Measurements from ENCODE around the gene GPR87.

Gene GPR87

GRCh38 chr3:151307583-151308488, 8.8 kb downstream of the GPR87 start:
- Histone ChIP-seq H3K27me3 (ENCODE audit: insufficient read depth, low read depth, severe bottlenecking) (no peaks in the 10 kb centered on the region), H3K4me3 (ENCODE audit: low read depth, low read length) (no peak overlapping the region), H3K36me3 (no peaks in the 10 kb centered on the region), H3K9me3 (ENCODE audit: severe bottlenecking) (no peaks in the 10 kb centered on the region), H3K27ac (no peak overlapping the region)
- no peak for TF ChIP-seq CTCF (IDR thresholded peaks at IDR 0.05; ENCODE audit: low read depth, low read length)
- no peak for DNase-seq

DNA sequence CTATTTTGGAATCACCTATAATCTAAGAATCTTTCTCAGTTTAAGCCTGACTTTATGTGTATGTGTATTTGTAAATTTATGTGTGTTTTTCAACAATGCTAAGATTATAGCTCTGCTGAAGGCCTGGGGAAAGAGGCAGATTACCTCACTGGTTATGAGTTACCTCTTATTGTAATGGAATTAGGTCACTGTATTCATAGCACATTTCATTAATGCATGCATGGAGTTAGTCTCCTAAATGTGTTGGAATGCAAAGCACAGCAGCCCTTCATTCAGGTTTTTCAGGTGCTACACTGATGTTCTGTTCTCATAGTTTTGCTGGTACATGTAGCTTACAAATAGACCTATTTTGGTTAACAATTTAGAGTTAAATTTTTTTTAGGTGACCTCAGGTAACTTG, 9.5 kb downstream of the GPR87 start:
- Histone ChIP-seq H3K27me3 (ENCODE audit: insufficient read depth, low read depth, severe bottlenecking) (peaks cover 2% of the 10 kb centered on the region), H3K36me3 (no peaks in the 10 kb centered on the region), H3K27ac (no peak overlapping the region), H3K4me3 (ENCODE audit: low read depth, low read length) (no peak overlapping the region), H3K9me3 (ENCODE audit: severe bottlenecking) (no peaks in the 10 kb centered on the region)
- DNase-seq = no peak
- no peak for TF ChIP-seq CTCF (IDR thresholded peaks at IDR 0.05; ENCODE audit: low read depth, low read length)

GRCh38 chr3:151306168-151306810, 10.3 kb downstream of the GPR87 start:
- no peak for DNase-seq
- H3K27me3 ChIP-seq (ENCODE audit: insufficient read depth, low read depth, severe bottlenecking) = peaks cover 2% of the 10 kb centered on the region
- no peak for TF ChIP-seq CTCF (IDR thresholded peaks at IDR 0.05; ENCODE audit: low read depth, low read length)
- no peaks in the 10 kb centered on the region for H3K9me3 ChIP-seq (ENCODE audit: severe bottlenecking)
- no peak overlapping the region for H3K27ac ChIP-seq
- no peak overlapping the region for H3K4me3 ChIP-seq (ENCODE audit: low read depth, low read length)
- H3K36me3 ChIP-seq = no peaks in the 10 kb centered on the region

- Histone ChIP-seq H3K27ac (no peak overlapping the region), H3K4me3 (ENCODE audit: low read depth, low read length) (no peak overlapping the region), H3K27me3 (ENCODE audit: insufficient read depth, low read depth, severe bottlenecking) (peaks cover 2% of the 10 kb centered on the region), H3K9me3 (ENCODE audit: severe bottlenecking) (no peaks in the 10 kb centered on the region), H3K36me3 (no peaks in the 10 kb centered on the region)
- TF ChIP-seq CTCF (IDR thresholded peaks at IDR 0.05; ENCODE audit: low read depth, low read length) = no peak
- DNase-seq = no peak
Observed at GRCh38 chr3:151305775-151306151, 10.9 kb downstream of the GPR87 start.

DNA sequence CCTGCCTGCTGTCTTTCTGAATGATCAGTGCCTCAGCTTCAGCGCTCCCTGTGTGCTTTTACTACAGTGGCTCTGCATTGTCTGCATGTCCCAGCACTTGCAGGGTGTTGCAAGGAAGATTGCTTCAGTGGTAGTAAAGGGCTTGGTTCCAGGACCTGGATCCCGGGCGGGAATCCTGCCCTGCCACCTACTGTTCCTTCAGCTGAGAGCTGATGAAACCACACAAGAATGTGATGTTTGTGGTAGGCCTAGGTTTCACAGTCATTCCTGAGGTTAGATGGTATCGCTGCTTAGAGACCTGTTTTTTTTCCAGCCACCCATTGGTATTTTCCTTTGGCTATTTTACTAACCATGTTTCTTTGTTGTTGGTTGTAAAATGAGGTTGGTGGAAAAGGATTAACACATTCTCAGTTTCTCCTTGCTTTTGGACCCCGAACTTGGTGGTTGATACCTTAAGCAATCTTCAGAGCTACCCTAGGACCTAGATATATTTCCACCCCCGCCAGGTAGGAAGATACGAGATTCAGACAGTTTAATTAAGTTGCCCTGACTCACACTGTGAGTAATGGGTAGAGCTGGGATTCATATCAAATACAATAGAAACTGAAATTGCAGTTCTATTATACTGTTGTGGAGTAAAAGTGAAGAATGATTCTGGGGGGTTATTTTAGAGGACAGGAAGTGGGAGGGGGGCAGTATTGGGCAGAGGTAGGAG, 11.4 kb downstream of the GPR87 start:
- H3K36me3 ChIP-seq = no peaks in the 10 kb centered on the region
- no peak for DNase-seq
- no peak overlapping the region for H3K4me3 ChIP-seq (ENCODE audit: low read depth, low read length)
- H3K9me3 ChIP-seq (ENCODE audit: severe bottlenecking) = no peaks in the 10 kb centered on the region
- no peak overlapping the region for H3K27ac ChIP-seq
- H3K27me3 ChIP-seq (ENCODE audit: insufficient read depth, low read depth, severe bottlenecking) = peaks cover 2% of the 10 kb centered on the region
- no peak for TF ChIP-seq CTCF (IDR thresholded peaks at IDR 0.05; ENCODE audit: low read depth, low read length)

All from WERI-Rb-1 (cell line).